Testis (tissue), 2 donors: ENCODE data around the gene PNKP.

Experiments used
- CTCF ChIP-seq, 3 experiments: fragments of 450-650 bp in 2 of 3; fragments of 200-600 bp in 1 of 3; sonication (generic) in 1 of 3; IDR thresholded peaks; one replicate each; pipeline ENCODE4 v1.5.1; 2016 to 2019; ENCODE audit warnings: antibody characterized with exemption in 3 of 3, mild to moderate bottlenecking in 2 of 3, moderate library complexity in 1 of 3
- POLR2A ChIP-seq: fragments of 450-650 bp; IDR thresholded peaks from one replicate; pipeline ENCODE4 v1.6.1; 2017; ENCODE audit warnings: antibody characterized with exemption, mild to moderate bottlenecking, moderate library complexity

- TF ChIP-seq CTCF (IDR thresholded peaks at IDR 0.05) (no peak), POLR2A (no peak)
These were observed 31.8 kb downstream of the PNKP start for GRCh38 chr19:49835562-49835961.
